ENCODE results near the gene PSME2. TPM values are rescaled to one million over a fixed set of nuclear protein-coding genes. Genes with fewer than 3 reads are reported as not detected.
A peak's percentile ranks its signal among the peaks of the same experiment; 100 is the strongest.

The PSME2 gene
- total RNA-seq, 1 donor from 2014 or later, result 285 TPM

DNA sequence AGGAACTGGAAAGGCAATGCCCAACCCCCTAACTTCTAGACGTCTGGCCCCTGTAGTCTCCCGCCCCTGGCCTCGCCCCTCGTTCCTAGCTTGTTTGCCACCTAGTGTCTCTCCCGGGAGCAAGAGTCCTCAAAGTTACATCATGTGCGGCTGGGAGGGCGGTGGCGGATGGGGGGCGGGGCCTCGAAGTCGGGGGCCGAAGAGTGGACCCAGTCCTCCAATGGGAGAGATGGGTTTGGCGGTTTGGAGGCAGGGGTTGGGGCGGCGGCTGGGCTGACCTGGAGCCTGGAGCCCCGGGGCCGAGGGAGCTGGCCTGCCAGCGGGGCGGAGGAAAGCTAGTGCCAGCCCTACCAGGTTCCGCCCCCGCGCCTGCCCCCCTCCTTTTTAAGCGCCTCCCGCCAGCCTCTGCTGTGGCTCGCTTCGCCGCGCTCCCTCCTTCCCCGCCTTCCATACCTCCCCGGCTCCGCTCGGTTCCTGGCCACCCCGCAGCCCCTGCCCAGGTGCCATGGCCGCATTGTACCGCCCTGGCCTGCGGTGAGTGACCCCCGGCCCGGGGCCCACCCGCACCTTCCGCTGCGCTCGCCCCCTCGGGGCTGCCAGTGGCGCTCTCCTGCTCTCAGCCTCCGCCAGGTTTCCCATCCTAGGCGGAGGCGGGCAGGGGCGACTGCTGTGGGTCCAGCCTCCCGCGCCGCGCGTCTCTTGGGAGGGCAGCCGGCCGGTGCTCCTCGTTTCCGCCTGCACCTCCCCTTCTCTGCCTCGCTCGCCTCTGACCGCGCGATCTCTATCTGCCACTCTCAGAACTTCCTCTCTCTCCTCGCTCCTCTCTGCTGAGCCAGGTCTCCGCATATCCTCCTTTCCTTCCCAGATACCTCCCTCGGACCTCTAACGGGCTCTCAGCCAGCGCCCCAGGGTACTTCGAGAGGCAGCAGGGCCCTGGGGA, 52.2 kb downstream of the PSME2 start, which contains the start of gene PCK2:
TSS of gene PCK2 (plus strand) at position 411 of the 940 bp plus-strand sequence. CDS start at position 506, 95 bp downstream.
- ChIA-PET CTCF (interaction anchor here (1.0 to 7.9 kb wide), 7 partner anchors 11 to 214 kb away, joined by 3 to 138 read pairs (median 8); partner anchors contain the start of genes CIDEB, IRF9, PSME2 and RNF31), POLR2A (interaction anchor here (0.6 to 7.4 kb wide), 36 partner anchors 8 to 1205 kb away, joined by 3 to 138 read pairs (median 7); partner anchors contain the start of genes CARMIL3, CBLN3, CHMP4A and DCAF11)
- Mint-ChIP-seq H3K36me3 (ENCODE audit: low read depth) (peaks cover 34% of the 10 kb centered on the region), H3K27me3 (no peaks in the 10 kb centered on the region), H3K27ac (peak within 1 kb of the TSS; percentile 99), H3K4me1 (peaks cover 31% of the 10 kb centered on the region), H3K9me3 (no peaks in the 10 kb centered on the region), H3K4me3 (peak within 1 kb of the TSS; percentile 99)
- peak; percentile 76 for DNase-seq
- intact Hi-C loops (cut with micrococcal nuclease), result loop anchor here (1.0 to 10.0 kb wide), 9 partner anchors 13 to 539 kb away; partner anchors contain the start of genes CHMP4A, EMC9, PSME1 and RNF31
- TF ChIP-seq CTCF (IDR thresholded peaks at IDR 0.05), result no peak
- ATAC-seq (ENCODE audit: low read depth), result peak; percentile 69

Other genes with a start within 250 kb of the PSME2 start
- 15.8 and 16.1 TPM in 2 replicates for gene DHRS4, start 192.8 kb downstream of the PSME2 start, total RNA-seq
- gene DHRS4L2, start 157.7 kb downstream of the PSME2 start, total RNA-seq, result 12.7 and 17.9 TPM in 2 replicates
- gene CARMIL3, start 94.6 kb downstream of the PSME2 start, total RNA-seq, result 3.5 and 3.9 TPM in 2 replicates
- 0.09 TPM in 1 of 2 replicates, not detected in the other for gene CPNE6, start 75.0 kb downstream of the PSME2 start, total RNA-seq
- 82.1 and 102 TPM in 2 replicates for gene PCK2, start 52.3 kb downstream of the PSME2 start, total RNA-seq
- 84.3 and 86.5 TPM in 2 replicates for gene DCAF11, start 31.8 kb downstream of the PSME2 start, total RNA-seq
- 5.4 and 5.5 TPM in 2 replicates for gene NRL, start 31.7 kb downstream of the PSME2 start, total RNA-seq
- gene FITM1, start 16.0 kb downstream of the PSME2 start, total RNA-seq, result 2.3 and 2.4 TPM in 2 replicates
- gene PSME1, start 10.4 kb downstream of the PSME2 start, total RNA-seq, result 406 and 449 TPM in 2 replicates
- gene EMC9, start 5.0 kb downstream of the PSME2 start, total RNA-seq, result 22.5 and 22.6 TPM in 2 replicates
- 87.4 and 99.8 TPM in 2 replicates for gene RNF31, start 888 bp upstream of the PSME2 start, total RNA-seq
- gene IRF9, start 14.7 kb upstream of the PSME2 start, total RNA-seq, result 221 and 229 TPM in 2 replicates
- 27.0 and 35.3 TPM in 2 replicates for gene REC8, start 25.5 kb upstream of the PSME2 start, total RNA-seq
- gene IPO4, start 42.2 kb upstream of the PSME2 start, total RNA-seq, result 76.4 and 80.3 TPM in 2 replicates
- 24.5 and 26.3 TPM in 2 replicates for gene TM9SF1, start 48.8 kb upstream of the PSME2 start, total RNA-seq
- gene TSSK4, start 59.1 kb upstream of the PSME2 start, total RNA-seq, result 0.66 and 0.98 TPM in 2 replicates
- 88.5 and 117 TPM in 2 replicates for gene CHMP4A, start 66.9 kb upstream of the PSME2 start, total RNA-seq
- 12.7 and 16.3 TPM in 2 replicates for gene MDP1, start 69.5 kb upstream of the PSME2 start, total RNA-seq
- gene NEDD8, start 85.8 kb upstream of the PSME2 start, total RNA-seq, result 129 and 149 TPM in 2 replicates
- gene GMPR2, start 86.3 kb upstream of the PSME2 start, total RNA-seq, result 43.8 and 50.2 TPM in 2 replicates
- gene TINF2, start 96.0 kb upstream of the PSME2 start, total RNA-seq, result 197 and 205 TPM in 2 replicates
- gene TGM1, start 116.6 kb upstream of the PSME2 start, total RNA-seq, result 6.4 and 6.5 TPM in 2 replicates
- 53.6 and 70.5 TPM in 2 replicates for gene RABGGTA, start 125.0 kb upstream of the PSME2 start, total RNA-seq
- gene DHRS1, start 153.2 kb upstream of the PSME2 start, total RNA-seq, result 32.5 and 33.9 TPM in 2 replicates
- 30.5 and 36.4 TPM in 2 replicates for gene NOP9, start 153.2 kb upstream of the PSME2 start, total RNA-seq
- 9.2 and 9.4 TPM in 2 replicates for gene CIDEB, start 161.4 kb upstream of the PSME2 start, total RNA-seq
- gene LTB4R2, start 163.5 kb upstream of the PSME2 start, total RNA-seq, result 7.7 and 9.1 TPM in 2 replicates
- gene LTB4R, start 164.9 kb upstream of the PSME2 start, total RNA-seq, result 8.2 and 8.6 TPM in 2 replicates
- 2.3 and 2.4 TPM in 2 replicates for gene ADCY4, start 188.5 kb upstream of the PSME2 start, total RNA-seq
- 38.9 and 39.2 TPM in 2 replicates for gene RIPK3, start 193.4 kb upstream of the PSME2 start, total RNA-seq
- gene NFATC4, start 221.6 kb upstream of the PSME2 start, total RNA-seq, result 9.4 and 11.2 TPM in 2 replicates